ENCODE results near the gene SETD1B. TPM values are rescaled to one million over a fixed set of nuclear protein-coding genes. Genes with fewer than 3 reads are reported as not detected.
A peak's percentile ranks its signal among the peaks of the same experiment; 100 is the strongest.

Gene SETD1B
- total and polyA plus RNA-seq, 2 of the 4 experiments (the other 2 are of a cell fraction): 0.90 to 5.1 TPM

GRCh38 chr12:121873216-121873569, 69.4 kb downstream of the SETD1B start:
- Histone ChIP-seq H4K5ac (ENCODE audit: low read depth, low read length) (peak overlapping the region; percentile 77), H3K9me3 (ENCODE audit: control insufficient read depth, insufficient read depth, low read length) (no peaks in the 10 kb centered on the region), H3K4ac (ENCODE audit: low read depth, low read length) (peak overlapping the region; percentile 68), H3K36me3 (ENCODE audit: control insufficient read depth, insufficient read depth, low read length) (no peaks in the 10 kb centered on the region), H3K4me3 (ENCODE audit: insufficient read depth, low read depth, low read length) (no peak overlapping the region), H2BK5ac (ENCODE audit: low read depth, low read length, poor library complexity, severe bottlenecking) (peak overlapping the region; percentile 76), H3K9me1 (ENCODE audit: insufficient read depth, low read length) (peaks cover 11% of the 10 kb centered on the region; the same call in 1 of the 2 replicates), H3K9ac (ENCODE audit: low read depth, low read length) (peak overlapping the region; percentile 50; the same call in 1 of the 2 replicates), H3K27ac (ENCODE audit: insufficient read depth, low read length) (peak overlapping the region; percentile 94; the same call in 1 of the 2 replicates), H3K79me1 (ENCODE audit: low read depth in 1 of 2, low read length in 2 of 2) (no peaks in the 10 kb centered on the region), H3K14ac (replicated peaks; ENCODE audit: low read depth, low read length) (0 out of 2 replicates have a peak overlapping the region, but pooled peaks have one; percentile 64), H2AFZ (replicated peaks; ENCODE audit: low read length, poor library complexity) (peak overlapping the region; percentile 78), H2AK9ac (replicated peaks; ENCODE audit: low read depth, low read length, poor library complexity) (peak overlapping the region; percentile 47), H4K91ac (ENCODE audit: insufficient read depth, low read depth, low read length) (no peak overlapping the region), H2BK20ac (ENCODE audit: low read depth, low read length) (peak overlapping the region; percentile 21), H2AK5ac (ENCODE audit: low read depth, low read length) (peak overlapping the region; percentile 71; the same call in 1 of the 2 replicates), H2BK15ac (ENCODE audit: low read depth, low read length) (no peak overlapping the region), H3K56ac (ENCODE audit: extremely low read depth, insufficient read depth, low read length) (peak overlapping the region; percentile 5; the same call in 1 of the 2 replicates), H4K8ac (ENCODE audit: low read depth in 2 of 2, low read length in 2 of 2) (peak overlapping the region in 1 of 2 experiments; percentile 84; a peak in 2 of 4 replicates), H3K4me2 (ENCODE audit: low read depth, low read length) (peak overlapping the region; percentile 47), H3K18ac (ENCODE audit: low read depth, low read length) (peak overlapping the region; percentile 8; the same call in 1 of the 2 replicates), H3K4me1 (ENCODE audit: control insufficient read depth, insufficient read depth, low read length) (peaks cover 4% of the 10 kb centered on the region), H3K27me3 (ENCODE audit: control insufficient read depth, insufficient read depth, low read length) (no peaks in the 10 kb centered on the region), H4K20me1 (ENCODE audit: insufficient read depth, low read length) (peaks cover 6% of the 10 kb centered on the region), H3K23ac (ENCODE audit: low read depth, low read length) (peak overlapping the region; percentile 84), H2BK120ac (ENCODE audit: low read depth, low read length) (peak overlapping the region; percentile 86)
- in situ Hi-C loops (cut with MboI; ENCODE audit: low sequenced_read_pairs): no loop called here
- TF ChIP-seq MAZ (IDR thresholded peaks at IDR 0.05; ENCODE audit: borderline replicate concordance, low read depth, low read length) (no peak), MAFK (IDR thresholded peaks at IDR 0.05; ENCODE audit: low read depth, low read length) (no peak), CEBPB (IDR thresholded peaks at IDR 0.05; ENCODE audit: low read depth, low read length) (no peak), USF2 (IDR thresholded peaks at IDR 0.05; ENCODE audit: low read depth, low read length) (no peak)
- DNase-seq (no peak), ATAC-seq (ENCODE audit: low read depth) (peak; percentile 18)
- dilution Hi-C loops (cut with HindIII; ENCODE audit: low sequenced_read_pairs, unreplicated experiment): no loop called here
- CTCF ChIA-PET: interaction anchor here (0.5 to 1.4 kb wide), 5 partner anchors 11 to 79 kb away, joined by 3 to 6 read pairs (median 4); partner anchors contain the start of genes HPD and PSMD9
- POLR2A ChIA-PET (ENCODE audit: unreplicated experiment): interaction anchor here (1.5 kb wide), 1 partner anchor 16 kb away, joined by 5 read pairs; the partner anchor contains the start of gene PSMD9
- BruUV-seq (replicated peaks): no TSS peak
- 87% methylated on average over 3 of the region's 6 CpGs; no CpG with 5 or more reads in 1 of the 2 experiments for WGBS, 2 experiments (ENCODE audit: extremely low coverage in 2 of 2, insufficient read length in 1 of 2)
- intact Hi-C loops (cut with micrococcal nuclease): loop anchor here (5.0 kb wide), 1 partner anchor 36 kb away; no protein-coding TSS in a partner anchor

Measured in IMR-90 (cell line).